Hepatocyte (in vitro differentiated cells): ENCODE measurements around the gene TMEM52B.

Source experiments
- EZH2 ChIP-seq: fragments of 200-600 bp; sonication (generic); IDR thresholded peaks from 2 replicates; pipeline ENCODE4 v1.6.1; 2016; ENCODE audit warnings: antibody characterized with exemption, mild to moderate bottlenecking, borderline replicate concordance
- EZH2phosphoT487 ChIP-seq: fragments of 200-600 bp; sonication (generic); IDR thresholded peaks from one replicate; pipeline ENCODE4 v1.6.1; 2018; ENCODE audit warnings: antibody characterized with exemption, mild to moderate bottlenecking, low read depth, moderate library complexity; ENCODE audit not compliant: unreplicated experiment, severe bottlenecking
- TF ChIP-seq, protein P1 (sequence below): fragments of 200-600 bp; sonication (generic); IDR thresholded peaks from 2 replicates; pipeline ENCODE4 v1.5.1; 2016; ENCODE audit warnings: antibody characterized with exemption, mild to moderate bottlenecking; ENCODE audit not compliant: poor library complexity

GRCh38 chr12:10186299-10186698 is 7.5 kb downstream of the TMEM52B start:
- TF ChIP-seq, protein P1, sequence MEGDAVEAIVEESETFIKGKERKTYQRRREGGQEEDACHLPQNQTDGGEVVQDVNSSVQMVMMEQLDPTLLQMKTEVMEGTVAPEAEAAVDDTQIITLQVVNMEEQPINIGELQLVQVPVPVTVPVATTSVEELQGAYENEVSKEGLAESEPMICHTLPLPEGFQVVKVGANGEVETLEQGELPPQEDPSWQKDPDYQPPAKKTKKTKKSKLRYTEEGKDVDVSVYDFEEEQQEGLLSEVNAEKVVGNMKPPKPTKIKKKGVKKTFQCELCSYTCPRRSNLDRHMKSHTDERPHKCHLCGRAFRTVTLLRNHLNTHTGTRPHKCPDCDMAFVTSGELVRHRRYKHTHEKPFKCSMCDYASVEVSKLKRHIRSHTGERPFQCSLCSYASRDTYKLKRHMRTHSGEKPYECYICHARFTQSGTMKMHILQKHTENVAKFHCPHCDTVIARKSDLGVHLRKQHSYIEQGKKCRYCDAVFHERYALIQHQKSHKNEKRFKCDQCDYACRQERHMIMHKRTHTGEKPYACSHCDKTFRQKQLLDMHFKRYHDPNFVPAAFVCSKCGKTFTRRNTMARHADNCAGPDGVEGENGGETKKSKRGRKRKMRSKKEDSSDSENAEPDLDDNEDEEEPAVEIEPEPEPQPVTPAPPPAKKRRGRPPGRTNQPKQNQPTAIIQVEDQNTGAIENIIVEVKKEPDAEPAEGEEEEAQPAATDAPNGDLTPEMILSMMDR, result no peak
- TF ChIP-seq EZH2 (no peak), EZH2phosphoT487 (no peak)
